ENCODE data around the gene ZNF385A.

- TF ChIP-seq ZNF318 (IDR thresholded peaks at IDR 0.05; ENCODE audit: borderline replicate concordance in 1 of 2, low read depth in 1 of 2), result peak in 1 of 2 experiments; percentile 41; a peak in 1 of 4 replicates
- TF ChIP-seq POLR2AphosphoS5 (IDR thresholded peaks at IDR 0.05; ENCODE audit: control insufficient read depth, insufficient read depth, low read depth, low read length), result peak; percentile 54
- no peak for TF ChIP-seq TAF1 (IDR thresholded peaks at IDR 0.05; ENCODE audit: control insufficient read depth, extremely low read depth, insufficient read depth, low read length, severe bottlenecking)
- no peak for TF ChIP-seq PHF8 (IDR thresholded peaks at IDR 0.05; ENCODE audit: borderline replicate concordance, low read length)
- TF ChIP-seq NR2C1 (IDR thresholded peaks at IDR 0.05), result no peak
- TF ChIP-seq NR2C1 (tag; IDR thresholded peaks at IDR 0.05), result peak; percentile 50
- TF ChIP-seq NRF1 (conservative IDR thresholded peaks at IDR 0.05 in 1 of 2, IDR thresholded peaks at IDR 0.05 in 1 of 2), result no peak
Observed at GRCh38 chr12:54337280-54337842, 47.2 kb downstream of the ZNF385A start.
